ENCODE results near the gene LRRC18. TPM values are rescaled to one million over a fixed set of nuclear protein-coding genes. Genes with fewer than 3 reads are reported as not detected.

LRRC18 gene
- polyA plus RNA-seq, 1 of the 3 experiments (the other 2 are of a cell fraction): not detected

DNA sequence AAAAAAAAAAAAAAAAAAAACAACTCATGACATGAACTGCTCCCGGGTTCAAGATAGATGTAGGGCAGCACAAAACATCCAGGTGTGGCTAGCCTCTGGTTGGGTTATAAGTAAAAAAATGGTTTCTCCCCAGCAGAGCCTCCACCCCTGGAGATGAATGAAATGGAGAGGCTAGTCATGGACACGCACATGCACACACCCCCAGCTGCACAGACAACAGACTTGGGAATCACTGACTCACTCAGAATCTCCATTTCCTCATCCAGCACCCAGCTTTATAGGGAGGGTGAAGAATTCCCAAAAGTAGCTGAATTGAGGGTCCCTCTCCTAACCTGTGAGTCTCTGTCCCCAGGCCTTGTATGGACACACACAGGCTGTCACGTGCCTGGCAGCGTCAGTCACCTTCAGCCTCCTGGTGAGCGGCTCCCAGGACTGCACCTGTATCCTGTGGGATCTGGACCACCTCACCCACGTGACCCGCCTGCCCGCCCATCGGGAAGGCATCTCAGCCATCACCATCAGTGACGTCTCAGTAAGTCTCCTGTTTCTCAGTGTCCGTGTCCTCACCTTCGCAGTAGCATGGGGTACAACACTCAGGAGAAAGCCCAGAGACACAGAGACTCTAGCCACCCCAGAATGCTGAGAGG is 35.0 kb upstream of the LRRC18 start:
- H3K36me3 ChIP-seq (replicated peaks in 1 of 2; ENCODE audit: control insufficient read depth in 1 of 2, insufficient read depth in 2 of 2, low read length in 1 of 2): no peaks in the 10 kb centered on the region
- CTCF ChIA-PET: interaction anchor here (0.6 to 2.2 kb wide), 5 partner anchors 71 to 544 kb away, joined by 3 to 7 read pairs (median 3); no protein-coding TSS in a partner anchor
- no peak overlapping the region for H2AFZ ChIP-seq (ENCODE audit: low read depth)
- H3K4me2 ChIP-seq: no peak overlapping the region
- TF ChIP-seq JUND (IDR thresholded peaks at IDR 0.05) (no peak), RCOR1 (IDR thresholded peaks at IDR 0.05; ENCODE audit: low read length) (no peak), SIN3A (IDR thresholded peaks at IDR 0.05; ENCODE audit: borderline replicate concordance, low read depth, low read length) (no peak), RXRA (IDR thresholded peaks at IDR 0.05; ENCODE audit: borderline replicate concordance, low read depth) (no peak), FOXM1 (IDR thresholded peaks at IDR 0.05; ENCODE audit: low read depth) (no peak), RFX5 (IDR thresholded peaks at IDR 0.05; ENCODE audit: low read length) (no peak), SMC3 (IDR thresholded peaks at IDR 0.05; ENCODE audit: low read depth, low read length) (no peak), EP300 (IDR thresholded peaks at IDR 0.05; ENCODE audit: borderline replicate concordance in 1 of 2, low read depth in 1 of 2, low read length in 1 of 2) (no peak), FOSL2 (IDR thresholded peaks at IDR 0.05; ENCODE audit: borderline replicate concordance, low read depth) (no peak), NRF1 (IDR thresholded peaks at IDR 0.05; ENCODE audit: low read depth, low read length) (no peak), TCF12 (IDR thresholded peaks at IDR 0.05) (no peak), POLR2AphosphoS5 (IDR thresholded peaks at IDR 0.05; ENCODE audit: low read depth, low read length) (no peak)
- TF ChIP-seq, protein P1, sequence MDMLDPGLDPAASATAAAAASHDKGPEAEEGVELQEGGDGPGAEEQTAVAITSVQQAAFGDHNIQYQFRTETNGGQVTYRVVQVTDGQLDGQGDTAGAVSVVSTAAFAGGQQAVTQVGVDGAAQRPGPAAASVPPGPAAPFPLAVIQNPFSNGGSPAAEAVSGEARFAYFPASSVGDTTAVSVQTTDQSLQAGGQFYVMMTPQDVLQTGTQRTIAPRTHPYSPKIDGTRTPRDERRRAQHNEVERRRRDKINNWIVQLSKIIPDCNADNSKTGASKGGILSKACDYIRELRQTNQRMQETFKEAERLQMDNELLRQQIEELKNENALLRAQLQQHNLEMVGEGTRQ (IDR thresholded peaks at IDR 0.05; ENCODE audit: borderline replicate concordance, low read depth, low read length): no peak
- TF ChIP-seq, protein P2, sequence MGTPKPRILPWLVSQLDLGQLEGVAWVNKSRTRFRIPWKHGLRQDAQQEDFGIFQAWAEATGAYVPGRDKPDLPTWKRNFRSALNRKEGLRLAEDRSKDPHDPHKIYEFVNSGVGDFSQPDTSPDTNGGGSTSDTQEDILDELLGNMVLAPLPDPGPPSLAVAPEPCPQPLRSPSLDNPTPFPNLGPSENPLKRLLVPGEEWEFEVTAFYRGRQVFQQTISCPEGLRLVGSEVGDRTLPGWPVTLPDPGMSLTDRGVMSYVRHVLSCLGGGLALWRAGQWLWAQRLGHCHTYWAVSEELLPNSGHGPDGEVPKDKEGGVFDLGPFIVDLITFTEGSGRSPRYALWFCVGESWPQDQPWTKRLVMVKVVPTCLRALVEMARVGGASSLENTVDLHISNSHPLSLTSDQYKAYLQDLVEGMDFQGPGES (IDR thresholded peaks at IDR 0.05; ENCODE audit: low read depth, low read length): no peak
- TF ChIP-seq, protein P3, sequence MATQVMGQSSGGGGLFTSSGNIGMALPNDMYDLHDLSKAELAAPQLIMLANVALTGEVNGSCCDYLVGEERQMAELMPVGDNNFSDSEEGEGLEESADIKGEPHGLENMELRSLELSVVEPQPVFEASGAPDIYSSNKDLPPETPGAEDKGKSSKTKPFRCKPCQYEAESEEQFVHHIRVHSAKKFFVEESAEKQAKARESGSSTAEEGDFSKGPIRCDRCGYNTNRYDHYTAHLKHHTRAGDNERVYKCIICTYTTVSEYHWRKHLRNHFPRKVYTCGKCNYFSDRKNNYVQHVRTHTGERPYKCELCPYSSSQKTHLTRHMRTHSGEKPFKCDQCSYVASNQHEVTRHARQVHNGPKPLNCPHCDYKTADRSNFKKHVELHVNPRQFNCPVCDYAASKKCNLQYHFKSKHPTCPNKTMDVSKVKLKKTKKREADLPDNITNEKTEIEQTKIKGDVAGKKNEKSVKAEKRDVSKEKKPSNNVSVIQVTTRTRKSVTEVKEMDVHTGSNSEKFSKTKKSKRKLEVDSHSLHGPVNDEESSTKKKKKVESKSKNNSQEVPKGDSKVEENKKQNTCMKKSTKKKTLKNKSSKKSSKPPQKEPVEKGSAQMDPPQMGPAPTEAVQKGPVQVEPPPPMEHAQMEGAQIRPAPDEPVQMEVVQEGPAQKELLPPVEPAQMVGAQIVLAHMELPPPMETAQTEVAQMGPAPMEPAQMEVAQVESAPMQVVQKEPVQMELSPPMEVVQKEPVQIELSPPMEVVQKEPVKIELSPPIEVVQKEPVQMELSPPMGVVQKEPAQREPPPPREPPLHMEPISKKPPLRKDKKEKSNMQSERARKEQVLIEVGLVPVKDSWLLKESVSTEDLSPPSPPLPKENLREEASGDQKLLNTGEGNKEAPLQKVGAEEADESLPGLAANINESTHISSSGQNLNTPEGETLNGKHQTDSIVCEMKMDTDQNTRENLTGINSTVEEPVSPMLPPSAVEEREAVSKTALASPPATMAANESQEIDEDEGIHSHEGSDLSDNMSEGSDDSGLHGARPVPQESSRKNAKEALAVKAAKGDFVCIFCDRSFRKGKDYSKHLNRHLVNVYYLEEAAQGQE (IDR thresholded peaks at IDR 0.05; ENCODE audit: low read depth, low read length): no peak
- no peaks in the 10 kb centered on the region for H3K9me3 ChIP-seq
- H3K9ac ChIP-seq: no peak overlapping the region
- WGBS (ENCODE audit: low lambda C conversion rate): 30% methylated on average over 8 of the region's 12 CpGs
- no peaks in the 10 kb centered on the region for H3K27me3 ChIP-seq (ENCODE audit: insufficient read depth)
- DNase-seq: no peak
- no peak overlapping the region for H3K27ac ChIP-seq (ENCODE audit: low read depth in 2 of 2, low read length in 1 of 2)
- H3K79me2 ChIP-seq (ENCODE audit: insufficient read depth): no peaks in the 10 kb centered on the region
- H3K9me2 ChIP-seq: no peaks in the 10 kb centered on the region
- no peaks in the 10 kb centered on the region for H3F3A ChIP-seq (replicated peaks; ENCODE audit: insufficient read depth)
- POLR2A ChIA-PET: no interaction called here
- no peaks in the 10 kb centered on the region; a peak in 1 of 4 replicates for H3K4me1 ChIP-seq (ENCODE audit: control insufficient read depth in 1 of 2, insufficient read depth in 2 of 2, low read depth in 1 of 2, low read length in 1 of 2)
- no peaks in the 10 kb centered on the region for H4K20me1 ChIP-seq (ENCODE audit: insufficient read depth)
- no peak overlapping the region for H3K4me3 ChIP-seq (ENCODE audit: low read depth in 2 of 2, low read length in 1 of 2)

Data from SK-N-SH (cell line).